IMR-90 (cell line): ENCODE measurements around the gene SMIM26.

ENCODE experiments used
- BHLHE40 ChIP-seq: fragments of 150-350 bp; IDR thresholded peaks from 2 replicates; pipeline ENCODE4 v1.6.1; 2016; ENCODE audit warnings: mild to moderate bottlenecking, low read depth, low read length
- CEBPB ChIP-seq: IDR thresholded peaks from 2 replicates; pipeline ENCODE4 v1.6.1; 2012; ENCODE audit warnings: low read depth, low read length, improper control_type of control experiment
- FOS ChIP-seq: fragments of 150-350 bp; IDR thresholded peaks from 2 replicates; pipeline ENCODE4 v1.6.1; 2016; ENCODE audit warnings: low read depth, low read length
- MAZ ChIP-seq: IDR thresholded peaks from 2 replicates; pipeline ENCODE4 v1.6.1; 2012; ENCODE audit warnings: low read depth, mild to moderate bottlenecking, low read length, improper control_type of control experiment, moderate library complexity, borderline replicate concordance
- NFE2L2 ChIP-seq: fragments of 150-350 bp; IDR thresholded peaks from 2 replicates; pipeline ENCODE4 v1.6.1; 2016; ENCODE audit warnings: low read depth, mild to moderate bottlenecking, low read length
- POLR2A ChIP-seq: IDR thresholded peaks from 2 replicates; pipeline ENCODE4 v1.6.1; 2012; ENCODE audit warnings: mild to moderate bottlenecking, low read depth, low read length
- RAD21 ChIP-seq: IDR thresholded peaks from 2 replicates; pipeline ENCODE4 v1.6.1; 2012; ENCODE audit warnings: low read length, improper control_type of control experiment
- SMC3 ChIP-seq: fragments of 150-350 bp; IDR thresholded peaks from 2 replicates; pipeline ENCODE4 v1.6.1; 2016; ENCODE audit warnings: low read depth, mild to moderate bottlenecking, antibody characterized with exemption, low read length, moderate library complexity
- TF ChIP-seq, protein P1 (sequence below): fragments of 150-350 bp; IDR thresholded peaks from 2 replicates; pipeline ENCODE4 v1.6.1; 2016; ENCODE audit warnings: low read depth, mild to moderate bottlenecking, low read length, moderate library complexity, borderline replicate concordance
- TF ChIP-seq, protein P2 (sequence below): conservative IDR thresholded peaks from 2 replicates; pipeline ENCODE4 v1.5.1; 2012; ENCODE audit warnings: mild to moderate bottlenecking, low read depth, low read length, improper control_type of control experiment
- TF ChIP-seq, protein P3 (sequence below): fragments of 150-350 bp; IDR thresholded peaks from 2 replicates; pipeline ENCODE4 v1.6.1; 2017; ENCODE audit warnings: mild to moderate bottlenecking, antibody characterized with exemption, low read length, low read depth

DNA sequence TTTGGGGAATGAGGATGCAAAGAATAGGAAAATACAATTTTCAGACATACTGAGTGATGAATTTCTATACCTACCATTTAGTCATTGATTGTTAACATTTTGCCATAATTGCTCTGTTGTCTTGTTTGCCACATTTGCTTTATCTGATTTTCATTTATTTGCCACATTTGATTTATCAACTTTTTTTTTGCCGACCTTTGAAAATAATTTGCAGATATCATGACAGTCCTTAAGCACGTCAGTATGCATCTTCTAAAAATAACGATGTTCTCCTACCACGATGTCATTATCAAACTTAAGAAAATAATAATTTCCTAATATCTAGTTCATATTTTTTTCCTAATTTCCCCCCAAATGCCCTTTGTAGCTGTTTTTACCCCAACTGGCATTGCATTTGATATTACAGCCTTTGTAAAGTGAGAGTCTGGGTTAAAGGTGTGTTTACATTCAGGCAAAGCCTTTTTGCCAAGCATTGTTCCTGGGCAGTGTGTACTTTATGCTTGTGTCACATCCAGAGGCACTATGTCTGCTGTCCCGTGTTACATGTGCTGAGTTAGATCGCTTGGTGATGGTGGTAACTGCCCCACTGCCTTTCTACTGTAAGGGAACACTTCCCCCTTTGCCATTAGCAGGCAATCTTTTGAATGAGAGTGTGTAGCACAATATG, 33.1 kb upstream of the SMIM26 start:
- TF ChIP-seq, protein P1, sequence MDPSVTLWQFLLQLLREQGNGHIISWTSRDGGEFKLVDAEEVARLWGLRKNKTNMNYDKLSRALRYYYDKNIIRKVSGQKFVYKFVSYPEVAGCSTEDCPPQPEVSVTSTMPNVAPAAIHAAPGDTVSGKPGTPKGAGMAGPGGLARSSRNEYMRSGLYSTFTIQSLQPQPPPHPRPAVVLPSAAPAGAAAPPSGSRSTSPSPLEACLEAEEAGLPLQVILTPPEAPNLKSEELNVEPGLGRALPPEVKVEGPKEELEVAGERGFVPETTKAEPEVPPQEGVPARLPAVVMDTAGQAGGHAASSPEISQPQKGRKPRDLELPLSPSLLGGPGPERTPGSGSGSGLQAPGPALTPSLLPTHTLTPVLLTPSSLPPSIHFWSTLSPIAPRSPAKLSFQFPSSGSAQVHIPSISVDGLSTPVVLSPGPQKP = no peak
- TF ChIP-seq, protein P2, sequence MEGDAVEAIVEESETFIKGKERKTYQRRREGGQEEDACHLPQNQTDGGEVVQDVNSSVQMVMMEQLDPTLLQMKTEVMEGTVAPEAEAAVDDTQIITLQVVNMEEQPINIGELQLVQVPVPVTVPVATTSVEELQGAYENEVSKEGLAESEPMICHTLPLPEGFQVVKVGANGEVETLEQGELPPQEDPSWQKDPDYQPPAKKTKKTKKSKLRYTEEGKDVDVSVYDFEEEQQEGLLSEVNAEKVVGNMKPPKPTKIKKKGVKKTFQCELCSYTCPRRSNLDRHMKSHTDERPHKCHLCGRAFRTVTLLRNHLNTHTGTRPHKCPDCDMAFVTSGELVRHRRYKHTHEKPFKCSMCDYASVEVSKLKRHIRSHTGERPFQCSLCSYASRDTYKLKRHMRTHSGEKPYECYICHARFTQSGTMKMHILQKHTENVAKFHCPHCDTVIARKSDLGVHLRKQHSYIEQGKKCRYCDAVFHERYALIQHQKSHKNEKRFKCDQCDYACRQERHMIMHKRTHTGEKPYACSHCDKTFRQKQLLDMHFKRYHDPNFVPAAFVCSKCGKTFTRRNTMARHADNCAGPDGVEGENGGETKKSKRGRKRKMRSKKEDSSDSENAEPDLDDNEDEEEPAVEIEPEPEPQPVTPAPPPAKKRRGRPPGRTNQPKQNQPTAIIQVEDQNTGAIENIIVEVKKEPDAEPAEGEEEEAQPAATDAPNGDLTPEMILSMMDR = no peak
- TF ChIP-seq POLR2A (no peak), BHLHE40 (no peak), SMC3 (no peak), MAZ (no peak), CEBPB (no peak), NFE2L2 (no peak), FOS (no peak), RAD21 (no peak)
- TF ChIP-seq, protein P3, sequence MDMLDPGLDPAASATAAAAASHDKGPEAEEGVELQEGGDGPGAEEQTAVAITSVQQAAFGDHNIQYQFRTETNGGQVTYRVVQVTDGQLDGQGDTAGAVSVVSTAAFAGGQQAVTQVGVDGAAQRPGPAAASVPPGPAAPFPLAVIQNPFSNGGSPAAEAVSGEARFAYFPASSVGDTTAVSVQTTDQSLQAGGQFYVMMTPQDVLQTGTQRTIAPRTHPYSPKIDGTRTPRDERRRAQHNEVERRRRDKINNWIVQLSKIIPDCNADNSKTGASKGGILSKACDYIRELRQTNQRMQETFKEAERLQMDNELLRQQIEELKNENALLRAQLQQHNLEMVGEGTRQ = no peak
